Measurements from ENCODE around the gene PRKN. TPM values are rescaled to one million over a fixed set of nuclear protein-coding genes. Genes with fewer than 3 reads are reported as not detected.
"Not testable (repeated sequence)": the region's sequence is repeated elsewhere in the genome, so short reads cannot be mapped to it uniquely, and the experiment has no call there.

Gene PRKN
- total RNA-seq, 1 donor from 2014 or later = 5.7 TPM

DNA sequence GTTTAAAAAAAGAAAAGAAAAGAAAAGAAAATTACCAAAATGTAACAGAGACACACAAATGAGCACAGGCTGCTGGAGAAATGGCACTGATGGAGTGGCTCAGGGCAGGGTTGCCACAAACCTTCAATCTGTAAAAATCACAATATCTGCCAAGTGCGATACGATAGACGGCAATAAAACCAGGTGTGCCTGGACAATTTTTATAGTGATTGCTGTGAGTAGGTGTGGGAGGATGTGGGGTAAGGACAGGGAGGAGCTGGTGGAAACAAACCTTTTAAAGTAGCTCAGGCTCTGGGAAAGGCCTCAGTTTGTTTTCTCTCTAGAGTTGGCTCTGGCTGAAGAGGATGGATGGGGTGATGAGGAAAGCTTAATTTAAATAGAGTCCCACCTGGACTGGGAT, 861.0 kb downstream of the PRKN start:
- no peak for DNase-seq (ENCODE audit: low spot score)
- Mint-ChIP-seq H3K4me3 (ENCODE audit: unreplicated experiment) (no peak overlapping the region), H3K36me3 (ENCODE audit: low read depth) (no peaks in the 10 kb centered on the region), H3K27me3 (ENCODE audit: low read depth) (no peaks in the 10 kb centered on the region), H3K4me1 (ENCODE audit: low read depth) (peaks cover 10% of the 10 kb centered on the region), H3K9me3 (ENCODE audit: low read depth) (peaks cover 3% of the 10 kb centered on the region), H3K27ac (ENCODE audit: unreplicated experiment) (no peak overlapping the region)
- TF ChIP-seq, protein P1, sequence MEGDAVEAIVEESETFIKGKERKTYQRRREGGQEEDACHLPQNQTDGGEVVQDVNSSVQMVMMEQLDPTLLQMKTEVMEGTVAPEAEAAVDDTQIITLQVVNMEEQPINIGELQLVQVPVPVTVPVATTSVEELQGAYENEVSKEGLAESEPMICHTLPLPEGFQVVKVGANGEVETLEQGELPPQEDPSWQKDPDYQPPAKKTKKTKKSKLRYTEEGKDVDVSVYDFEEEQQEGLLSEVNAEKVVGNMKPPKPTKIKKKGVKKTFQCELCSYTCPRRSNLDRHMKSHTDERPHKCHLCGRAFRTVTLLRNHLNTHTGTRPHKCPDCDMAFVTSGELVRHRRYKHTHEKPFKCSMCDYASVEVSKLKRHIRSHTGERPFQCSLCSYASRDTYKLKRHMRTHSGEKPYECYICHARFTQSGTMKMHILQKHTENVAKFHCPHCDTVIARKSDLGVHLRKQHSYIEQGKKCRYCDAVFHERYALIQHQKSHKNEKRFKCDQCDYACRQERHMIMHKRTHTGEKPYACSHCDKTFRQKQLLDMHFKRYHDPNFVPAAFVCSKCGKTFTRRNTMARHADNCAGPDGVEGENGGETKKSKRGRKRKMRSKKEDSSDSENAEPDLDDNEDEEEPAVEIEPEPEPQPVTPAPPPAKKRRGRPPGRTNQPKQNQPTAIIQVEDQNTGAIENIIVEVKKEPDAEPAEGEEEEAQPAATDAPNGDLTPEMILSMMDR (IDR thresholded peaks at IDR 0.05) = no peak

GRCh38 chr6:161861061-161861460, 866.5 kb downstream of the PRKN start:
- H3K9me3 Mint-ChIP-seq (ENCODE audit: low read depth); H3K27me3 Mint-ChIP-seq (ENCODE audit: low read depth); H3K36me3 Mint-ChIP-seq (ENCODE audit: low read depth); H3K4me3 Mint-ChIP-seq (ENCODE audit: unreplicated experiment); H3K27ac Mint-ChIP-seq (ENCODE audit: unreplicated experiment); DNase-seq (ENCODE audit: low spot score): not testable (repeated sequence)
- peaks cover 10% of the 10 kb centered on the region for H3K4me1 Mint-ChIP-seq (ENCODE audit: low read depth)

DNA sequence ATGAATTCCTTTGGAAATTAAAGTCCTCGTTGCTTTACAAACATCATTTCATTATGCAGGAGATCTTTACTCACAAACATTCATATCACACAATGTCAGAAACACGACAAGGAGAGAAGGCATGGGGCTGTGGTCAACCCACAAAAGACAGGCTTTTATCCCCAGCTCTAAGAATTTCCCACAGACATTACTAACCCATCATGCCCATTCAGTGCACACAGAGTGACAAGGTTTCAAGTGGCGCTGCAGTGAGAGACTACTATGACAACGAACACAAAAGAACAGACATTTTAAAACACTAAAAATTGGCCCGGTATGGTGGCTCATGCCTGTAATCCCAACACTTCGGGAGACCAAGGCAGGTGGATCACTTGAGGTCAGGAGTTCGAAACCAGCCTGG, 873.9 kb downstream of the PRKN start:
- TF ChIP-seq, protein P1 (IDR thresholded peaks at IDR 0.05) = no peak
- no peaks in the 10 kb centered on the region for H3K4me1 Mint-ChIP-seq (ENCODE audit: low read depth)
- H3K27ac Mint-ChIP-seq (ENCODE audit: unreplicated experiment) = no peak overlapping the region
- no peaks in the 10 kb centered on the region for H3K36me3 Mint-ChIP-seq (ENCODE audit: low read depth)
- no peaks in the 10 kb centered on the region for H3K27me3 Mint-ChIP-seq (ENCODE audit: low read depth)
- H3K9me3 Mint-ChIP-seq (ENCODE audit: low read depth) = no peaks in the 10 kb centered on the region
- DNase-seq (ENCODE audit: low spot score) = no peak
- no peak overlapping the region for H3K4me3 Mint-ChIP-seq (ENCODE audit: unreplicated experiment)

GRCh38 chr6:161851486-161851885, 876.1 kb downstream of the PRKN start:
- H3K36me3 Mint-ChIP-seq (ENCODE audit: low read depth); H3K4me3 Mint-ChIP-seq (ENCODE audit: unreplicated experiment); H3K9me3 Mint-ChIP-seq (ENCODE audit: low read depth); H3K4me1 Mint-ChIP-seq (ENCODE audit: low read depth); H3K27ac Mint-ChIP-seq (ENCODE audit: unreplicated experiment); DNase-seq (ENCODE audit: low spot score); H3K27me3 Mint-ChIP-seq (ENCODE audit: low read depth): not testable (repeated sequence)

- TF ChIP-seq, protein P1 (IDR thresholded peaks at IDR 0.05) = no peak
- no peak overlapping the region for H3K4me3 Mint-ChIP-seq (ENCODE audit: unreplicated experiment)
- H3K27ac Mint-ChIP-seq (ENCODE audit: unreplicated experiment) = no peak overlapping the region
- H3K27me3 Mint-ChIP-seq (ENCODE audit: low read depth) = no peaks in the 10 kb centered on the region
- H3K4me1 Mint-ChIP-seq (ENCODE audit: low read depth) = no peaks in the 10 kb centered on the region
- DNase-seq (ENCODE audit: low spot score) = no peak
- no peaks in the 10 kb centered on the region for H3K36me3 Mint-ChIP-seq (ENCODE audit: low read depth)
- H3K9me3 Mint-ChIP-seq (ENCODE audit: low read depth) = no peaks in the 10 kb centered on the region
These were observed 877.0 kb downstream of the PRKN start for GRCh38 chr6:161850562-161850961.

GRCh38 chr6:161847628-161848027, 879.9 kb downstream of the PRKN start:
- H3K27ac Mint-ChIP-seq (ENCODE audit: unreplicated experiment) = no peak overlapping the region
- no peaks in the 10 kb centered on the region for H3K27me3 Mint-ChIP-seq (ENCODE audit: low read depth)
- DNase-seq (ENCODE audit: low spot score) = no peak
- TF ChIP-seq, protein P1 (IDR thresholded peaks at IDR 0.05) = no peak
- H3K4me3 Mint-ChIP-seq (ENCODE audit: unreplicated experiment) = no peak overlapping the region
- H3K36me3 Mint-ChIP-seq (ENCODE audit: low read depth) = no peaks in the 10 kb centered on the region
- no peaks in the 10 kb centered on the region for H3K9me3 Mint-ChIP-seq (ENCODE audit: low read depth)
- H3K4me1 Mint-ChIP-seq (ENCODE audit: low read depth) = no peaks in the 10 kb centered on the region
